Measurements from ENCODE around the gene KNCN.

Gene KNCN

GRCh38 chr1:46523496-46524353, 27.7 kb downstream of the KNCN start:
- no peak for DNase-seq

- DNase-seq = no peak
Observed at GRCh38 chr1:46522969-46523320, 28.5 kb downstream of the KNCN start.

GRCh38 chr1:46522184-46522968, 29.1 kb downstream of the KNCN start:
- DNase-seq = peak; percentile 92

- peak; percentile 22 for DNase-seq
Observed at GRCh38 chr1:46521414-46521813, 30.0 kb downstream of the KNCN start.

GRCh38 chr1:46520063-46520911, 31.2 kb downstream of the KNCN start:
- no peak for DNase-seq

- peak; percentile 5 for DNase-seq
Observed at GRCh38 chr1:46519209-46519608, 32.2 kb downstream of the KNCN start.

GRCh38 chr1:46517932-46518498, 33.4 kb downstream of the KNCN start:
- no peak for DNase-seq

- DNase-seq = no peak
Observed at GRCh38 chr1:46517010-46517600, 34.3 kb downstream of the KNCN start.

GRCh38 chr1:46516200-46516950, 35.1 kb downstream of the KNCN start:
- DNase-seq = no peak

- no peak for DNase-seq
Observed at GRCh38 chr1:46515576-46515975, 35.9 kb downstream of the KNCN start.

GRCh38 chr1:46513536-46513935, 37.9 kb downstream of the KNCN start:
- DNase-seq = no peak

- no peak for DNase-seq
Observed at GRCh38 chr1:46512792-46513190, 38.7 kb downstream of the KNCN start.

- DNase-seq = no peak
Observed at GRCh38 chr1:46512135-46512791, 39.2 kb downstream of the KNCN start.

- DNase-seq = no peak
Observed at GRCh38 chr1:46510998-46511365, 40.5 kb downstream of the KNCN start.

GRCh38 chr1:46510341-46510997, 41.0 kb downstream of the KNCN start:
- no peak for DNase-seq

- DNase-seq = peak; percentile 39
Observed at GRCh38 chr1:46508757-46509156, 42.7 kb downstream of the KNCN start.

GRCh38 chr1:46506470-46507219, 44.8 kb downstream of the KNCN start:
- no peak for DNase-seq

- no peak for DNase-seq
Observed at GRCh38 chr1:46503421-46503820, 48.0 kb downstream of the KNCN start.

- no peak for DNase-seq
Observed at GRCh38 chr1:46501528-46501927, 49.9 kb downstream of the KNCN start.

GRCh38 chr1:46497665-46498064, 53.8 kb downstream of the KNCN start:
- DNase-seq = no peak
